ENCODE data around the gene SEPHS1. TPM values are rescaled to one million over a fixed set of nuclear protein-coding genes. Genes with fewer than 3 reads are reported as not detected.

Gene SEPHS1
- total and polyA plus RNA-seq, 5 donors = 24.2 to 38.3 (median 35.4) TPM

- H3K4me1 ChIP-seq (ENCODE audit: control insufficient read depth, insufficient read depth, low read length) = no peaks in the 10 kb centered on the region
- no peak overlapping the region for H3K4me3 ChIP-seq (ENCODE audit: low read length)
- no peak for DNase-seq
- no peak for ATAC-seq
- H3K27ac ChIP-seq (ENCODE audit: low read length) = no peak overlapping the region
- intact Hi-C loops (cut with DNase I) = no loop called here
- 72% methylated on average over 5 of the region's 5 CpGs for WGBS
- no peaks in the 10 kb centered on the region for H3K27me3 ChIP-seq (ENCODE audit: control insufficient read depth, insufficient read depth)
- H3K9me3 ChIP-seq (ENCODE audit: control insufficient read depth, low read length) = no peaks in the 10 kb centered on the region
Measured at GRCh38 chr10:13365243-13365642, 17.1 kb upstream of the SEPHS1 start.

DNA sequence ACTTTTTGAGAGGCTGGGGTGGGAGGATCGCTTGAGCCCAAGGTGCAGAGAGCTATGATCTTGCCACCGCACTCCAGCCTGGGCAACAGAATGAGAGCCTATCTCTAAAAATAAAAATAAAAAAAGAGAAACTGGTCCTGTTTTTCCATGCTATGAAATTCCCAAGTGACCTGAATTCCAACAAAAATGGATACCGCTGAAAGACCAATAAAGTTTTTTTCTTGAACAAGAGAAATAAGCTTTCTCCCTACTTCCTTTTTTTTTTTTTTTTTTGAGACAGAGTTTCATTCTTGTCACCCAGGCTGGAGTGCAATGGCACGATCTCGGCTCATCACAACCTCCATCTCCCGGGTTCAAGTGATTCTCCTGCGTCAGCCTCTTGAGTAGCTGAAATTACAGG is 12.5 kb upstream of the SEPHS1 start:
- Histone ChIP-seq H3K4me1 (ENCODE audit: control insufficient read depth, insufficient read depth, low read length) (no peaks in the 10 kb centered on the region), H3K27me3 (ENCODE audit: control insufficient read depth, insufficient read depth) (no peaks in the 10 kb centered on the region), H3K27ac (ENCODE audit: low read length) (no peak overlapping the region), H3K4me3 (ENCODE audit: low read length) (no peak overlapping the region), H3K9me3 (ENCODE audit: control insufficient read depth, low read length) (no peaks in the 10 kb centered on the region)
- ATAC-seq (no peak), DNase-seq (no peak)
- 77% methylated on average over 7 of the region's 7 CpGs for WGBS
- intact Hi-C loops (cut with DNase I) = no loop called here

DNA sequence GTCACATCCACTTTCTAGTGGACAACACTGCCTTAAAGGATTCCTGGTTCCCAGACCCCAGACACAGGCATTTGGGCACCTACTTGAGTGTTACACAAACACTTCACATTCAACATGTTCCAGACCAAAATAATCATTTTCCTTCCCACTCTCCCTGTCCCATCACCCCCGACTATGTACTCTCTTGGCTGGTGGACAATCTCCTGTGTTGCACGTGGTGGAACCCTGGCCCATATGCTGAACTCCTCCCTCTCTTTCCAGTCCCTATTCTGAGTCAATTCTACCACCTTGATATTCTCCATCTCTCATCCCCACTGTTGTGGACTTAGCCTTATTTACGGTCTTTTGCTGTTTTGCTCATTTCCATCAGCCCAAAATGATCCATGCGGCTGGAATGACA is 8.3 kb upstream of the SEPHS1 start:
- intact Hi-C loops (cut with DNase I) = loop anchor here in 1 of 4 donors (10.0 kb wide), 1 partner anchor 512 kb away; no protein-coding TSS in a partner anchor
- Histone ChIP-seq H3K27me3 (ENCODE audit: control insufficient read depth, insufficient read depth) (no peaks in the 10 kb centered on the region), H3K4me1 (ENCODE audit: control insufficient read depth, insufficient read depth, low read length) (no peaks in the 10 kb centered on the region), H3K27ac (ENCODE audit: low read length) (no peak overlapping the region), H3K9me3 (ENCODE audit: control insufficient read depth, low read length) (no peaks in the 10 kb centered on the region), H3K4me3 (ENCODE audit: low read length) (no peak overlapping the region)
- ATAC-seq = no peak
- no peak for DNase-seq
- 61% methylated on average over 4 of the region's 4 CpGs for WGBS

GRCh38 chr10:13354783-13355182 is 6.7 kb upstream of the SEPHS1 start:
- no peaks in the 10 kb centered on the region for H3K9me3 ChIP-seq (ENCODE audit: control insufficient read depth, low read length)
- no peak for ATAC-seq
- H3K27me3 ChIP-seq (ENCODE audit: control insufficient read depth, insufficient read depth) = no peaks in the 10 kb centered on the region
- H3K4me3 ChIP-seq (ENCODE audit: low read length) = no peak overlapping the region
- no peak overlapping the region for H3K27ac ChIP-seq (ENCODE audit: low read length)
- intact Hi-C loops (cut with DNase I) = loop anchor here in 1 of 4 donors (10.0 kb wide), 1 partner anchor 510 kb away; no protein-coding TSS in a partner anchor
- H3K4me1 ChIP-seq (ENCODE audit: control insufficient read depth, insufficient read depth, low read length) = no peaks in the 10 kb centered on the region
- WGBS = 92% methylated on average over 7 of the region's 7 CpGs
- no peak for DNase-seq

DNA sequence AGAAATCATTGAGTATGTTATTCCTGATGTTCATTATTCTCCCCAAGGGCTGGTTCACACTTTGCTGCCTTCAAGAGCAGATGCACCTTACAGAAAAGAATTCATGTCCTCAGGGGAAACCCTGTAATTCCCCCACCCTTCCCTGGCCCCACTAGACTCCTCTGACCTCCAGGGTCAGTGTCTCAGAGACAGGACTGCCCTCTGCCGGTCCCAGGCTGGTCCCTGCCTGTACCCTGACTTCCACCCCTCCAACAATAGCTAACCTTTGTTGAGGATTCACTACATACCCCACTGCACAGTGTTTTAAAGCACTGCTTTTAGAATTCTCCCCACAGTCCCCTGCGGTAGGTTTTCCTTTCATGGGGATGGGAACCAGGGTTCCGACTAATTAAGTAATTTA is 4.4 kb upstream of the SEPHS1 start:
- DNase-seq (no peak), ATAC-seq (no peak)
- Histone ChIP-seq H3K27ac (ENCODE audit: low read length) (no peak overlapping the region), H3K9me3 (ENCODE audit: control insufficient read depth, low read length) (no peaks in the 10 kb centered on the region), H3K4me3 (ENCODE audit: low read length) (no peak overlapping the region), H3K4me1 (ENCODE audit: control insufficient read depth, insufficient read depth, low read length) (no peaks in the 10 kb centered on the region), H3K27me3 (ENCODE audit: control insufficient read depth, insufficient read depth) (no peaks in the 10 kb centered on the region)
- WGBS = 47% methylated on average over 3 of the region's 3 CpGs
- intact Hi-C loops (cut with DNase I) = loop anchor here in 1 of 4 donors (10.0 kb wide), 1 partner anchor 508 kb away; no protein-coding TSS in a partner anchor

DNA sequence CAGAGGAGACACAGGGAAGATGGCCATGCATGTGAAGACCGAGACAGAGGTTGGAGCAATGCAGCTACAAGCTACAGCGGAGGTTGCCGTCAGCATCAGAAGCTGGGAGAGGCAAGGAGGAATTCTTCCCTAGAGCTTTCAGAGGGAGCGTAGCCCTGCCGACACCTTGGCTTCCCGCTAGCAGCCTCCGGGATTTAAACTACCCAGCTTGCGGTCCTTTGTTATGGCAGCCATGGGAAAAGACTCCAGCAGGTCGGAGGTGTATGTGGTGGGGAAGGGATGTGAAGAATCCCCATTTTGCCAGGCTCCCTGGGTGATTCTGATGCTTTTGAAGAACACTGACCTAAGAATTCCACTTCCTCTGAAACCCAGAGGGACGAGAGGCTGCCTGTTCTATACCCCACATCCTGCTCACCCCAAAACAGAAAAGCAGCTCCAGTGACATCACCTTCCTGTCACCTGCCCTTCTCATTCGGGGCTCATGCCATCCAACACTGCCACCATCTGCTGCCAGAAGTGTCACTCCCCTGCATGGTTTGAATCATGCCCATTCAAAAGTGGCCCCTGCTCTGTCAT is 3.3 kb upstream of the SEPHS1 start:
- DNase-seq = no peak
- no peak for ATAC-seq
- H3K27ac ChIP-seq (ENCODE audit: low read length) = no peak overlapping the region
- intact Hi-C loops (cut with DNase I) = loop anchor here in 1 of 4 donors (10.0 kb wide), 1 partner anchor 507 kb away; no protein-coding TSS in a partner anchor
- H3K9me3 ChIP-seq (ENCODE audit: control insufficient read depth, low read length) = no peaks in the 10 kb centered on the region
- H3K4me1 ChIP-seq (ENCODE audit: control insufficient read depth, insufficient read depth, low read length) = no peaks in the 10 kb centered on the region
- 28% methylated on average over 11 of the region's 11 CpGs for WGBS
- no peaks in the 10 kb centered on the region for H3K27me3 ChIP-seq (ENCODE audit: control insufficient read depth, insufficient read depth)
- no peak overlapping the region for H3K4me3 ChIP-seq (ENCODE audit: low read length)

GRCh38 chr10:13349463-13350274 is 1.6 kb upstream of the SEPHS1 start:
- no peaks in the 10 kb centered on the region for H3K27me3 ChIP-seq (ENCODE audit: control insufficient read depth, insufficient read depth)
- WGBS = under 1% methylated on average over 25 of the region's 25 CpGs
- peak overlapping the region; percentile 97 for H3K4me3 ChIP-seq (ENCODE audit: low read length)
- no peak overlapping the region for H3K27ac ChIP-seq (ENCODE audit: low read length)
- intact Hi-C loops (cut with DNase I) = loop anchor here in 1 of 4 donors (10.0 kb wide), 1 partner anchor 505 kb away; no protein-coding TSS in a partner anchor
- H3K9me3 ChIP-seq (ENCODE audit: control insufficient read depth, low read length) = no peaks in the 10 kb centered on the region
- peak; percentile 56 to 77 (median 76) for DNase-seq
- H3K4me1 ChIP-seq (ENCODE audit: control insufficient read depth, insufficient read depth, low read length) = no peaks in the 10 kb centered on the region
- ATAC-seq = peak; percentile 45 to 51

DNA sequence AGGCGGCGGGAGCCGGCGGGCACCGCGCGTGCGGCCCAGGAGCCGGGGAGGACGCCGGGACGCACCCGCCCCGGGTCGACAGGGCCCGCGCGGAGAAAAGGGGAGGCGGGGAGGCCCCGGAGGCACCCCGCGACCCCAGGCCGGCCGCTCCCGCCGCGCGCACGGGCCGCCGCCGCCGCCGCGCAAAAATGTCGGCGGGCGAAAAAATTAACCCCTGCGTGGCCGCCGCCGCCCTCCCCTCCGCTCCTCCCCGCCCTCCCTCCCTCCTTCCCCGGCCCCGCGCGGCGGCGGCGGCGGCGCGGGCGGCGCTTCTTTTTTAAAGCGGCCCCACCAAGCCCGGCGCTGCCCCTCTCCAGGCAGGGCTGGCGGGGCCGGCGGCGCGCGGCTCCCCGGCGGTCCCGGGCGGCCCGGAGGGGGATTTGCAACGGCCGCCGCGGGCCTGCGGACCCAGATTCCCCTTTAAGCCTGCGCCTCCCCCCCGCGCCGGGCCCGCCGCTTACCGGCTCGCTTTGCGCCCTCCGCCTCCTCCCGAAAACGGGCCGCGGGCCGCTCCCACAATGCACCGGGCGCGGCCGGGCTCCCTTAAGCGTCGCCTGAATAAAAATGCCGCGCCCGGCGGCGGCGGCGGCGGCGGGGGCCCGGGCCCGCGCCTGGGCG is 465 bp downstream of the SEPHS1 start:
- ATAC-seq = peak; percentile 74 to 75
- intact Hi-C loops (cut with DNase I) = no loop called here
- H3K4me1 ChIP-seq (ENCODE audit: control insufficient read depth, insufficient read depth, low read length) = no peaks in the 10 kb centered on the region
- WGBS = under 1% methylated on average over 102 of the region's 109 CpGs
- H3K27ac ChIP-seq (ENCODE audit: low read length) = peak overlapping the region; percentile 93
- no peaks in the 10 kb centered on the region for H3K27me3 ChIP-seq (ENCODE audit: control insufficient read depth, insufficient read depth)
- peak overlapping the region; percentile 97 for H3K4me3 ChIP-seq (ENCODE audit: low read length)
- DNase-seq = peak; percentile 84 to 94 (median 94)
- no peaks in the 10 kb centered on the region for H3K9me3 ChIP-seq (ENCODE audit: control insufficient read depth, low read length)

DNA sequence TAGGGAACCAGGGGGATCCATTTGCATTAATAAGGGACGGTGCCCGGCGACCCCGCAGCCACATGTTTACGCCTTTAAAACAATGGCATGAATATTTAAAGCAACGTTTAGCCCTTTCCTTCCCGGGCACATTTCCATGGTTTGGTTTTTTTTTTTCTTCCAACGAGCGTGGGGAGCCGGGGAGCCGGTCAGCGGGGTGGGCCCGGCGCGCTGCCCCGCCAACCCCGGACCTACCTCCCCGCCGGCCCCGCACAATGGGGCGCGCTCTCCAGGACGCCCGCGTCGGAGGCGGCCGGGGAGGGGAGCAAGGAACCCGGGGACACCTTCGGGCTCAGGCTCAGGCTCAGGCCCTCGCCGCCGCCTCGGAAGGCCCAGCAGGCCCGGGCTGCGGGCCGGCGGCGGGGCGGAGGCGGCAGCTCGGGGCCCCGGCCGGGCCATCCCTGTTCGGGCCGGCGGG is 1.0 kb downstream of the SEPHS1 start:
- Histone ChIP-seq H3K4me3 (ENCODE audit: low read length) (peak overlapping the region; percentile 97), H3K27me3 (ENCODE audit: control insufficient read depth, insufficient read depth) (no peaks in the 10 kb centered on the region), H3K27ac (ENCODE audit: low read length) (peak overlapping the region; percentile 93), H3K9me3 (ENCODE audit: control insufficient read depth, low read length) (no peaks in the 10 kb centered on the region), H3K4me1 (ENCODE audit: control insufficient read depth, insufficient read depth, low read length) (no peaks in the 10 kb centered on the region)
- ATAC-seq (peak; percentile 27 to 40), DNase-seq (peak in 2 of 3 donors; percentile 37 to 72)
- intact Hi-C loops (cut with DNase I) = no loop called here
- WGBS = 2% methylated on average over 47 of the region's 47 CpGs

DNA sequence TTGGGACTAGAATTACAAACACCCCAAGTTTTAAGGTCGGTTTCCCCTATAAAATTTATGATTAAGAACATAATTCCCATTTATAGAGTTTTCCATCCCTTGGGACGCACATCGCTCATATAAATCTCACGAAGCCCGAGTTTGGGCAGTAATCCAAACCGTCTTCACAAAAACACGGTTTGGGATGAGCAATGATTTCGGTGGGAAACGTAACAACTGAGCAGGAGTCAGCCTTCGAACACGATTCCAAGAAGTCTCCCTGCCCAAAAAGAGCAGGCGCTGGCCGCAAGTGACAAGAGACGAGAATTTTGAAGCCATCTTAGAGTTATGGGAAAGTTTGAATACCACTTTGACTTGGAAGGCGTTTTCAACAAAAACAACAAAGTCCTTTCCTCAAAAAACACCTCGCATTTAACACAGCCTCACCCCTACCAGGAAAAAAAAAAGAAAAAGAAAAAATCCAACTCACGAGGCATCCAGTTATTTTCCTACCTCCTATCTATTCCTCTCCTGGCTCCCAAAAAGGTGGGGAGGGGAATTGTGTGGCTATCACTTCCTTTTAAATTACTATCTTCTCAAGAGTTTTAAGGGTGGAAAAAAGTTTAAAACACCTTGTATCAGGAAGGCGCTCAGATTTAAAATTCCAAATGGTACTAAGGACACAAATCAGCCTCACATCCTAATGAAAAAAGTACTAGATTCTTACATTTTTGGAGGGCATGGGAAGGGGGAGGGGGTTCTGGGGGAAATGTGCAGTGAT is 1.6 kb downstream of the SEPHS1 start:
- no peak for ATAC-seq
- DNase-seq = no peak
- H3K27me3 ChIP-seq (ENCODE audit: control insufficient read depth, insufficient read depth) = no peaks in the 10 kb centered on the region
- H3K4me1 ChIP-seq (ENCODE audit: control insufficient read depth, insufficient read depth, low read length) = no peaks in the 10 kb centered on the region
- H3K4me3 ChIP-seq (ENCODE audit: low read length) = peak overlapping the region; percentile 97
- intact Hi-C loops (cut with DNase I) = no loop called here
- WGBS = 10% methylated on average over 18 of the region's 18 CpGs
- peak overlapping the region; percentile 93 for H3K27ac ChIP-seq (ENCODE audit: low read length)
- H3K9me3 ChIP-seq (ENCODE audit: control insufficient read depth, low read length) = no peaks in the 10 kb centered on the region
